Activated CD4-positive, alpha-beta T cell treated with anti-CD3 and anti-CD28 coated beads for 24 hours (primary cell): Measurements from ENCODE around the gene BROX.
"Not testable (repeated sequence)": the region's sequence is repeated elsewhere in the genome, so short reads cannot be mapped to it uniquely, and the experiment has no call there.

Source experiments
- DNase-seq, 2 donors: peaks; one replicate each; pipeline ENCODE4 v3.0.0-alpha.2; 2020; ENCODE audit warnings: low read depth in 2 of 2

Gene BROX

DNA sequence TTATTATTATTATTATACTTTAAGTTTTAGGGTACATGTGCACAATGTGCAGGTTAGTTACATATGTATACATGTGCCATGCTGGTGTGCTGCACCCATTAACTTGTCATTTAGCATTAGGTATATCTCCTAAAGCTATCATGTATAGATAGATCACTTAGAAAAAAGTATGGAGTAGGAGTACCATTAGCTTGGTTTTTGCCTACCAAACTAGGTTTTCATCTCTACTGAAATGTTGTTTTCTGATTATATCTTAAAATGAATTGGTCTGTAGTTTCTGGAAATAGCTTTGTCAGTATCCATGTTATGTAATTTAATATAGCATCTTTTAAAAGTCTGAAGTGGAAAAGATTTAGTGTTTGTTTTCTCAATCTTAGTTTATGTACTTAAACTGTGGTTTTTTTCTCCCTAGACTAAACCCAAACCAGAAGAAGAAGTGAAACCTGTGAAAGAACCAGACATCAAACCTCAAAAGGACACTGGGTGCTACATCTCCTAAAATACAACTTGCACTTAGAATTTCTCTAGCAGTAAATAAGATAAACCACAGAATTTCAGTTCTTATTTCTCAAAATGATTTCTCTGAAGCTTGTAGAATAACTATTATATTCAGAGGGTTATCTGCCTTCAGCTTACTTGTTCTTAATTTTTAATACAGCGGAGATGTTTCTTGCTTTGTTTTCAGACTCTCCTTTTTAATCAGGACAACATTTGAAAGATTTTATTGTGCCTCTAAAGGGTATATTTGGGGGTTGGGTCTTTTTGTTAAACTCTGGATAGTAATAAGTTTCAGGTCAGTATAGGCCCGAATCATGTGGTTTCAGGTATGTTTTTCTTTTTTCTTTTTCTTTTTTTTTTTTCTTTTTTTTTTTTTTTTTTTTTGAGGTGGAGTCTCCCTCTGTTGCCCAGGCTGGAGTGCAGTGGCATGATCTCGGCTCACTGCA is 20.1 kb downstream of the BROX start:
- DNase-seq = no peak

- no peak for DNase-seq
Measured at GRCh38 chr1:222734740-222735139, 22.4 kb downstream of the BROX start.

DNA sequence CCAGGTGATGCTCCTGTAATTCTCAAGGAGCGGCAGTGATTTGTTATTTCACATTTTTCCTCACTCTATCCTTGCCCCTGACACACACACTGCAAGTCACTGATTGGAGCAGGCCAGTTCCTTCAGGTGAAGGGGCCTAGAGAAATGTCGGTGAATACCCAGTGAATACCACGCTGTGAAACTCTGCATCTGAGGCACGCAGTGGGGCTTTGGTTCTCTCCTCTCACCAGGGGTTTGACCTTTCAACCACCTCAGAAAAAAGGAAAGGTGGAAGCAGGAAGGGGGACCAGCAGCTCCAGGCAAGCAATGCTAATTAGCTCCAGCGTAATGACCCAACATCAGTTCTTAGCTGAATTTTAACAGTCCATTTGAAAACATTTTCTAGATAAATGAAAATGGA is 24.1 kb downstream of the BROX start:
- no peak for DNase-seq

- no peak for DNase-seq
Measured at GRCh38 chr1:222736972-222737371, 24.6 kb downstream of the BROX start, which contains the start of gene FAM177B. TSS of gene FAM177B (plus strand) at chr1:222737202. CDS start at chr1:222746546, 9,344 bp downstream.

DNA sequence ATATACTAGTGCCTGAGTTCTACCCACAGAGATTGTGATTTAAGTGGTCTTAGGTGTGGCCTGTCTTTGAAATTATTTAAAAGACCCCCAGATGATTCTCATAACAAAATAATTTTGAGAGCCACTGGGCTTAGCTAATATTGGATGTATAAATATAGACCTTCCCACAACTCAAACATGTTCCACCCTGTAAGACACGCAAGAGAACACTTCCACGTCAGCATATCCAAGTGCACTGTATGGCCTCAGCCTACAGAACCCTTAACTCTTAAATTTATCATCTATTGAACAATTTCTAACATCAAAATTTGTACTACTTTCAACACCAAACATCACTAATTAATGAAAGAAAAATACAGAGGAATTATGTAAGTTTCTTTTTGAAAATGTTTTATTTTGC is 27.1 kb downstream of the BROX start:
- DNase-seq = no peak

DNA sequence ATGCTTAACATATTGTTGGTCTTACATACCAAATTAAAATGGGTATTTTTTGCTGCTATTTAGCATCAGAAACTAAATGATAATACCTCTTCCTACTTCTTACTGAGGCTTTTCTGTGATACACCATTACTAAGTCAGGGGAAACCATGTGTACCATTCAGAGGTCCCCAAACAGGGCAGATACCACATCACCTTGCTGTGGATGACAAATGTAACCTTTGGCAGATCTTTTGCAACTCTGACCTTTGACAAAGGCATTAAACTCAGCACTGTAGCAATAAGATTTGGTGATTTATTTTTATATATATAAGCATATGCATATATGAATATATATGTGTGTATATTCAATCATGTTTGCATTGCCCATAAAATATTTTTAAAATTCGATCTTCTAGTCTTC is 27.6 kb downstream of the BROX start:
- DNase-seq = no peak

- DNase-seq = not testable (repeated sequence)
Measured at GRCh38 chr1:222741630-222742457, 29.5 kb downstream of the BROX start.

DNA sequence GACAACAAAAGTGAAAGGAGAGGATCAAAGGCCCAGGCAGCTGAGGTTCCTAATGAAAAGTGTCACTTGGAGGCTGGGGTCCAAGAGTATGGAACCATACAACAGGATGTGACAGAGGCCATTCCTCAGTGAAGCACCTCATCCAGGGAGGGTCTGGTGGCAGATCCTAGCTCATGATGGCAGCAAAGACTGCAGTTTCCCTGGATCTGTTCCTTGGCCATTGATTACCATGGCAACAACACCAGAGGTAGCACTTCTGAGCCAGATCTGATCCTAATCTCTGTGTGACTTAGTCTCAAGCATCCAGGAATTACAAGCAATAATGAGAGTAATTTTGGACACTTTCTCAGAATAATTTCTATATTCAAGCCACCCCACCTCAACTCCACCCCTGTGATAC is 37.6 kb downstream of the BROX start:
- no peak for DNase-seq

GRCh38 chr1:222750651-222751050 is 38.3 kb downstream of the BROX start:
- DNase-seq = no peak

DNA sequence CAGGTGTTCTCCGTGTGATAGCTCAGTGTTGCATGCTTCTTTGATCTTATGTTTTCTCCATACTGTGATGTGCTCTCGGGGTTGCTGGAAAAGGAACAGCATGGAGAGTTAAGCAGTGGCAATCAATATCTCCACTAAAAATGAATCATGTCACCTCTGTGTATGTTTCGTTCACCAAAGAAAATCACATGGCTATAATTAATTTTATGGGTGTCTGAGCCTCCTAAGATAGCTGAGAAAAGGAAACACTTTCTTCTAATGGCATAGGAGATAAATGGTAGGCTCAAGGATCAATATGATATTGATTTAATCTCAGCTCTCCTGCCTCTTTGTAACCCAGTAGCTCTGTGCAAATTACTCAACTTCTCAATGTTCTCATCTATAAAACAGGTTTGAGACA is 38.9 kb downstream of the BROX start:
- no peak for DNase-seq

DNA sequence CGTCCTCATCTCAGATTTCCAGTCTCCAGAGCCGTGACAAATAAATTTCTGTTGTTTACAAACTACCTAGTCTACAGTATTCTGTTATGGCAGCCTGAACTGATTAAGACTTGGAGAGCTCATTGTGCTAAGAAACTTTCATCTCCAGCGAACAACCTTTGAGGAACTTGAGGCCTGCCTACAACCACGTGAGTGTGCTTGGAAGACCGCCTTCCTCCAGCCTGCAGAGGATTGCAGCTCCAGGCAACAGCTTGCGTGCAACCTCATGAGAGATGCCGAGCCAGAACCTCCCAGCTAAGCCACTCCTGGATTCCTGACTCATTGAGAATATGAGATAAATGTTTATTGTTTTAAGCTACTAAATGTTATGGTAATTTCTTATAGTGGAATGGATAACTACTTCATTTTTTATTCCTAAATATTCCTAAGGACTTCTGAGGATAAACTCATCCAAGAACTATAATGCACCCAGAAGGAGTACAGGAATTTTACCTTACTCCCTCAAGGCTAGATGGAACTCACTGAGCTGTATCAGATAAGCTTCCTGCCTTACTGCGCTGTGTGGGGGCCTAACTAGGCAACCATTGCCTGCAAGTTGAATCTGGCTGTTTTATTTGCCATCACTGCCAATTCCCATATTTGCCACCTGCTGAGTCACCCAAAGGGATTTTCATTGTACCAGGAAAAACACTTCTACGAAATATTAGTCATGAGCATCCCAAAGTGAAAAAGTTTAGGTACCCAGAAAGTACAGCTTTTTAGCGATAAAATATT is 42.2 kb downstream of the BROX start:
- no peak for DNase-seq

- no peak for DNase-seq
Measured at GRCh38 chr1:222757646-222758268, 45.4 kb downstream of the BROX start.

GRCh38 chr1:222759451-222760035 is 47.2 kb downstream of the BROX start:
- no peak for DNase-seq

- DNase-seq = no peak
Measured at GRCh38 chr1:222761083-222761482, 48.7 kb downstream of the BROX start.

DNA sequence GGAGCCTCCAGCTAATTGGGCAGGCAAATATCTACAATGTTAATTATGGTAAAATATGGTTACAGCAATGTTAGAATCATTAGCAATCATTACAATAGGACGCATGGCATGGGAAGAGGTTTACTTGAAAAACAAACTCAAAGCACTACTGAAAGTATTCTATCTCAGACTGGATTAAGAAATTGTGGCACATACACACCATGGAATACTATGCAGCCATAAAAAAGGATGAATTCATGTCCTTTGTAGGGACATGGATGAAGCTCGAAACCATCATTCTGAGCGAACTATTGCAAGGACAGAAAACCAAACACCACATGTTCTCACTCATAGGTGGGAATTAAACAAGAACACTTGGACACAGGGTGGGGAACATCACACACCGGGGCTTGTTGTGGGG is 49.8 kb downstream of the BROX start:
- not testable (repeated sequence) for DNase-seq

GRCh38 chr1:222767152-222767571 is 54.8 kb downstream of the BROX start:
- no peak for DNase-seq

- DNase-seq = no peak
Measured at GRCh38 chr1:222768592-222768991, 56.2 kb downstream of the BROX start.

DNA sequence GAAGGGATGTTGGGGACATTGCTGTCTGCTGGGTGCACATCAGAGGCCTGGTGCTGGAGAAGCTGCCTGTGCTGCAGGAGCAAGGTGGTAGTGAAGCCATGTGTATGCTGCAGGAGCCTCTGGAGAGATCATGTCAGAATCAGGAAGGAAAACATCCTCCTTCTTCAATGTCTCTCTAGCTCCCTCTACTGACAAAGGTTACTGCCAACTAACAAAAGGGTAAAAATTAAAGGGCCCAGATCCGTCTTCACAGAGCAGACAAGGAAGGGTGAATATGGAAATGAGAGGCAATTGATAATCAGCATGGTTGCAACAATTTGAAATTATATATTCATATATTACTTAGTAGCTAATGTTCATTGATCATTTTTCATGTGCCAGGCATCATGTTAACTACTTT is 56.8 kb downstream of the BROX start:
- no peak for DNase-seq

GRCh38 chr1:222769971-222770620 is 57.7 kb downstream of the BROX start:
- DNase-seq = no peak

DNA sequence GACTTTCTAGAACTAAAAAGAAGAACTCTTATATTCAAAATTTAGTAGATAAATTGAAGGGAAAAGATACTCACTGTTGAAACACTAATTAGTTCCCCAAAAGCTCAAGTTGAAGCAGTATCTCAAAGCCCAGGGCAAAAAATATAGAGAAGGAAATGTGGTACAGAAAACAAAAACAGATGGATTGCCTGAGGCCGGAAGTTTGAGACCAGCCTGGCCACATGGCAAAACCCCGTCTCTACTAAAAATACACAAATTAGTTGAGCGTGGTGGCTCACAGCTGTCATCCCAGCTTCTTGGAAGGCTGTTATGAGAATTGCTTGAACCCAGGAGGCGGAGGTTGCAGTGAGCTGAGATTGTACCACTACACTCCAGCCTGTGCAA is 60.6 kb downstream of the BROX start:
- no peak for DNase-seq

GRCh38 chr1:222777463-222777862 is 65.1 kb downstream of the BROX start:
- DNase-seq = no peak
